VCaP (cell line): ENCODE results near the gene ZBTB16.

Experiments used
- H3K27ac ChIP-seq: fragments of 450-650 bp; 2 replicates; pipeline ENCODE4 v1.5.1; 2017
- CTCF ChIP-seq: fragments of 450-650 bp; conservative IDR thresholded peaks from 2 replicates; pipeline ENCODE4 v1.5.1; 2017; ENCODE audit warnings: mild to moderate bottlenecking, moderate library complexity

The ZBTB16 gene

GRCh38 chr11:114277637-114278341 is 218.3 kb downstream of the ZBTB16 start:
- no peak for TF ChIP-seq CTCF
- H3K27ac ChIP-seq = no peak overlapping the region

GRCh38 chr11:114278342-114279065 is 219.0 kb downstream of the ZBTB16 start:
- TF ChIP-seq CTCF = no peak
- no peak overlapping the region for H3K27ac ChIP-seq

- H3K27ac ChIP-seq = peak overlapping the region; percentile 79
- no peak for TF ChIP-seq CTCF
These were observed 220.5 kb downstream of the ZBTB16 start for GRCh38 chr11:114279792-114280546.

- TF ChIP-seq CTCF = peak; percentile 90
These were observed 221.2 kb downstream of the ZBTB16 start for GRCh38 chr11:114280696-114281095.

GRCh38 chr11:114281388-114281956 is 222.0 kb downstream of the ZBTB16 start:
- TF ChIP-seq CTCF = no peak
- peak overlapping the region; percentile 79 for H3K27ac ChIP-seq

More at GRCh38 chr11:114280696-114281095, 221.2 kb downstream of the ZBTB16 start:
- H3K27ac ChIP-seq = peak overlapping the region; percentile 79

- H3K27ac ChIP-seq = peak overlapping the region; percentile 79
- no peak for TF ChIP-seq CTCF
These were observed 223.0 kb downstream of the ZBTB16 start for GRCh38 chr11:114282488-114282887.

GRCh38 chr11:114283422-114283821 is 223.9 kb downstream of the ZBTB16 start:
- peak overlapping the region; percentile 79 for H3K27ac ChIP-seq
- TF ChIP-seq CTCF = no peak
